DND-41 (cell line): Measurements from ENCODE around the gene TMEM242.

Experiments
- CTCF ChIP-seq: IDR thresholded peaks from 2 replicates; pipeline ENCODE4 v1.5.1; 2012; ENCODE audit warnings: borderline replicate concordance, low read length, moderate library complexity, mild to moderate bottlenecking; ENCODE audit not compliant: poor library complexity, severe bottlenecking; ENCODE audit errors: extremely low read depth
- EZH2 ChIP-seq: IDR thresholded peaks from 3 replicates; pipeline ENCODE4 v1.6.1; 2012; ENCODE audit warnings: borderline replicate concordance, low read depth, mild to moderate bottlenecking, moderate library complexity, low read length, inconsistent platforms; ENCODE audit not compliant: severe bottlenecking

GRCh38 chr6:157284738-157285421 lies 38.4 kb downstream of the TMEM242 start:
- TF ChIP-seq EZH2 = no peak
- no peak for TF ChIP-seq CTCF
